ENCODE results near the gene NAPSA.
"Not testable (repeated sequence)": the region's sequence is repeated elsewhere in the genome, so short reads cannot be mapped to it uniquely, and the experiment has no call there.

- TF ChIP-seq CTCF, POLR2A (IDR thresholded peaks at IDR 0.05): not testable (repeated sequence)
Measured at GRCh38 chr19:50337031-50337430, 28.4 kb downstream of the NAPSA start.
